Stimulated activated CD8-positive, alpha-beta memory T cell treated with anti-CD3 and anti-CD28 coated beads, Interleukin-4, amount 100 ng/mL, for 1 hour (primary cell): ENCODE data around the gene CAV3.
"Not testable (repeated sequence)": the region's sequence is repeated elsewhere in the genome, so short reads cannot be mapped to it uniquely, and the experiment has no call there.

Experiments used
- DNase-seq, 2 donors: peaks; one replicate each; pipeline ENCODE4 v3.0.0-alpha.2; 2020; ENCODE audit warnings: low read depth in 2 of 2, low spot score in 1 of 2

The CAV3 gene

GRCh38 chr3:8733332-8734094 lies at the start of gene CAV3:
CAV3 (plus strand) TSS chr3:8733802; CDS start chr3:8733877, 75 bp downstream.
- no peak for DNase-seq

- DNase-seq: not testable (repeated sequence)
Observed at GRCh38 chr3:8684992-8685391, 48.6 kb upstream of the CAV3 start.

DNA sequence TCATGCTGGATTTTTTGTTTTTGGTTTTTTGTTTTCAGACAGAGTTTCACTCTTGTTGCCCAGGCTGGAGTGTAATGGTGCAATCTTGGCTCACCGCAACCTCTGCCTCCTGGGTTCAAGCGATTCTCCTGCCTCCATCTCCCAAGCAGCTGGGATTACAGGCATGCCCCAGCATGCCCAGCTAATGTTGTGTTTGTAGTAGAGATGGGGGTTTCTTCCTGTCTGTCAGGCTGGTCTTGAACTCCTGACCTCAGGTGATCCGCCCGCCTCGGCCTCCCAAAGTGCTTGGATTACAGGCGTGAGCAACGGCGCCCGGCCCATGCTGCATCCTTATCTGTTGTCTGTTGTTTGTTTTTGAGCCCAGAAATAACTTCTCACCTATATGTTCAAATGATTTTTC lies 42.3 kb upstream of the CAV3 start:
- not testable (repeated sequence) for DNase-seq

DNA sequence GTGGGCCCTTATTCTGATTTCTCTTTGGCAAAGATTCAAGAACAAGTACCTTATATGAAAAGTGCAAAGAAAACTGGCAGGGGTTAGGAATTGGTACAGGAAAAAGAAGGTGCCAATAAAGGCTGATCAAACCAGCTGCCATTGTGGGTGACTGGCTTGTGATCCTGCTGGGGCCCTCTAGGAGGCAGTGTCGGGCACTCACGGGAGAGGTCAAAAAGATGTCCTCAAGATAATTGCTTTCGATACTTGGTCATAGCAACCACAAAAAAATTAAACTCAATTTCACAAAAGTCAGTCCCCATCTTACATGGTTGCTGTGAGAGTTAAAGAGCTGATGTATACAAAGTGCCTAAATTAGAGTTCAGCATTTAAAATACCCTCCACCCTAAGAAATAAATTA lies 31.0 kb upstream of the CAV3 start:
- no peak for DNase-seq

GRCh38 chr3:8705575-8705974 lies 28.0 kb upstream of the CAV3 start:
- DNase-seq: no peak

DNA sequence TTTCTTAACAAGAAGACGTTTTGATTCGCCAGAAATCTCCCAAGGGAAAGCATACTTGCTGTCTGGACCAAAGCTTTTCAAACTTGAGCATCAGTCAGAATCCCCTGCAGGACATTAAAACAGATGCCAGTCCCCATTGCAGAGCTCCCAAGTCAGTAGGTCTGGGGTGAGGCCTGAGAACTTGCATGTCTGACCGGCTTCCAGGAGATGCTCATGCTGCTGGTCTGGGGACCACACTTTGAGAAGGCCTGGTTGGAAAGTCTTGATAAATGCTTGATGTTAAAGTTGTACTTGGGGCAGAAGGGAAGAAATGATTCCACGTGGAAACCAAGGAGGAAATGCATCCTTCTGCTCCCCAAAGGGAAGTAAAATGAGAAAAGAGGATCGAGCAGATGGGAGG lies 24.3 kb upstream of the CAV3 start:
- no peak for DNase-seq

DNA sequence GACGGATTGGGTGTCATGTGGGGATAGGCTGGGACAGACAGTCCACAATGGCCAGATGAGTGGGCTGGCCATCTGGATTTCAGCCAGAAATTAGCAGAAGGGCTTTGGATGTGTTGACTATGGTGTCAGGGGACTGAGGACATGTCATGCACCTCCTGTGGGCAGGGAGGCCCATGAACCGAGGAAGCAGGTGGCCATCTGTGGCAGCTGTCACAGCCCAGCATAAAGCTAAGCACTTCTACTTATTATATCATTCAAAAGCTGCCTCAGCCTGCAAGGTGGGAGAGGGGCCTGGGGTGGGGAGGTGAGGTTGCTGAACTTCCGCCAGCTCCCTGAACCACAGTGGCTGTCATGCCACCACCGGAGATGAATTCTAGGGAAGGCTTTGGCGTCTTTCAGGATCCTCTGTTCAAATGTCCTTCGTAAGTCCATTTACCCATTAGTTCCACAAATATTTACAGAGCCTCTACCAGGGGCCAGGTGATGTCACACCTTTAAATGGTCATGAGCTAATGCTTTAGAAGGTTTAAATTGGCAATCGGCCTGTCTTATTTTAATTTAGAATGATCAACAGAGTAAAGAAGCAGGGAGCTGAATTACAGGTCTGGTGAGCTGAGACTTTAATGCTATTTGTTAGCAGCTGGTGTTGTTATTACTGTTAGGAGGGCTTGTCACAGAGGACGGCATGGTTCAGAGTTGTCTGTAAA lies 23.6 kb upstream of the CAV3 start:
- DNase-seq: no peak

GRCh38 chr3:8712045-8712907 lies 21.3 kb upstream of the CAV3 start:
- no peak for DNase-seq

DNA sequence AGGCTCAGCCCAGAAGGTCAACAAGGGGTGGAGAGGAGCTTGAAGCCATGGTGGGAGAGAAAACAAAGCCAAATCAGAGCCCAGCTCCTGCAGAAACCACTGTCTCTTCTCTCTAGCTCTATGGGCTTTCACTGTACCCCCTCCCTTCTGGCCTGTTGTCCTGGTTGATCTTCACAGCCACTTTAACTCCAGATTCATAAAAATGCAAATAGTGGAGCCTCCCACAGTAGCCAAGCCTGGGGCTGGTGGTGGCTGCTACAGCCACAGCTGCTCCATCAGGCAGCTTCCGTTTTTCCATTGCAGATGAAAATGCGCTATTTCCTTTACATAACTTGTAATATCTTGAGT lies 20.7 kb upstream of the CAV3 start:
- no peak for DNase-seq

- DNase-seq: no peak
Observed at GRCh38 chr3:8713901-8714759, 19.5 kb upstream of the CAV3 start.

GRCh38 chr3:8715757-8716156 lies 17.8 kb upstream of the CAV3 start:
- DNase-seq: not testable (repeated sequence)

DNA sequence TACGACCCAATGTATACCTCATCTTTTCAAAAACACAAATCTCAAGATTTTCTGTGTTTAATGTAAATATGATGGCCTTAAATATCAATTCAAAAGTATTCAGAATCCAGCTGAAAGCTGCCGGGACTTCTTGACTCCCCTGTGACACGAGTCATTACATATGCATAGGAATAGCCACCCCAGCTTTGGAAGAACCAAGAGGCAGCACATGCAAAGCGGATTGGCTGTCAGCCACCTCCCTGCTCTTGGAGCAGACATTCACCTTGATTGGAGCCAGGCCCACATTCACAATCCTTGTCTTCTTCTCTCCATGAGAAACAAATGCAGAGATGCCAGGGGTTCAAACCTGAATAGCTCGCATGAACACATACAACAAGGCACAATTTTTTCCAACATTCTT lies 10.8 kb upstream of the CAV3 start:
- DNase-seq: no peak

- DNase-seq: no peak
Observed at GRCh38 chr3:8723612-8724011, 10.0 kb upstream of the CAV3 start.

GRCh38 chr3:8724108-8724752 lies 9.4 kb upstream of the CAV3 start:
- DNase-seq: no peak

GRCh38 chr3:8727605-8728512 lies 5.7 kb upstream of the CAV3 start:
- DNase-seq: no peak

DNA sequence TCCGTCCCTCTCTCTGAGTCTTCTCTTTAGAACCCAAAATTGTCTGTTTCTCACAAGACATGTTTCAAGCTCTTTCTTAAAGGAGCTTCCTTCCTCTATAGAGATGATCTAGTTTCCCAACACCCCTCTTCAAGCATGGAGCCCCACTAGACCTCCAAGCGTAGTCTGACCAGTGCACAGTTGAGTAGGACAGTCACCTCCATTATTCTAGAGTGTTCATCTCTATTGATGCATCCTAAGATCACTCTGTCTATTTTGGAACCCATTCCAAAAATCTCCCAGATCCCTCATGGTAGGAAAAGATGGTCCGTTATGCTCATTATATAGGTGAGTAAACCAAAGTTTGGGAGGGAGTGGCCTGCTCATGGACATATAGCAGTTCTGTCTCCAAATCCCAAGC lies 4.1 kb upstream of the CAV3 start:
- no peak for DNase-seq

DNA sequence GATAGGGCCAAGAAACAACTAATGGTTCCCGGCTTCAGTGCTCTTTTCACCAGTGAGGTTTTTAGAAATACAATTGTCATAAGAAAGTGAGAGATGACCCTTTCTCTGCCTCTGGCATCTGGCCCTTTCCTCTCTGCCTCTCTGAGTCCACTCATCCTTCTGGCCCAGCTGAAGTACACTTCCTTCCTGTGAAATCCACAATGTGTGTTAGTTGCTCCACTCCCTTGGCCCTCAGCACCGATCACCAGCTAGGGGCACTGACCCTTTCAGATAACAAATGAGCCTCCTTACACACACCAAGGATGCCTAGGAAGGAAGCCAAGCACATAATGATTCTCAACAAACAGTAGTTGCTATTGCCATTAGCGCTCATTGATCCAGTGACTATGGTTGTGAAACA lies 2.9 kb upstream of the CAV3 start:
- DNase-seq: no peak

GRCh38 chr3:8732413-8732812 lies 1.2 kb upstream of the CAV3 start:
- no peak for DNase-seq

GRCh38 chr3:8734137-8734878 lies 706 bp downstream of the CAV3 start:
- DNase-seq: no peak
